NAMALWA (cell line): Measurements from ENCODE around the gene JADE2.
"Not testable (repeated sequence)": the region's sequence is repeated elsewhere in the genome, so short reads cannot be mapped to it uniquely, and the experiment has no call there.

Source experiments
- DNase-seq: peaks from one replicate; pipeline ENCODE4 v3.0.0-alpha.2; 2015; ENCODE audit warnings: low spot score

JADE2 gene

DNA sequence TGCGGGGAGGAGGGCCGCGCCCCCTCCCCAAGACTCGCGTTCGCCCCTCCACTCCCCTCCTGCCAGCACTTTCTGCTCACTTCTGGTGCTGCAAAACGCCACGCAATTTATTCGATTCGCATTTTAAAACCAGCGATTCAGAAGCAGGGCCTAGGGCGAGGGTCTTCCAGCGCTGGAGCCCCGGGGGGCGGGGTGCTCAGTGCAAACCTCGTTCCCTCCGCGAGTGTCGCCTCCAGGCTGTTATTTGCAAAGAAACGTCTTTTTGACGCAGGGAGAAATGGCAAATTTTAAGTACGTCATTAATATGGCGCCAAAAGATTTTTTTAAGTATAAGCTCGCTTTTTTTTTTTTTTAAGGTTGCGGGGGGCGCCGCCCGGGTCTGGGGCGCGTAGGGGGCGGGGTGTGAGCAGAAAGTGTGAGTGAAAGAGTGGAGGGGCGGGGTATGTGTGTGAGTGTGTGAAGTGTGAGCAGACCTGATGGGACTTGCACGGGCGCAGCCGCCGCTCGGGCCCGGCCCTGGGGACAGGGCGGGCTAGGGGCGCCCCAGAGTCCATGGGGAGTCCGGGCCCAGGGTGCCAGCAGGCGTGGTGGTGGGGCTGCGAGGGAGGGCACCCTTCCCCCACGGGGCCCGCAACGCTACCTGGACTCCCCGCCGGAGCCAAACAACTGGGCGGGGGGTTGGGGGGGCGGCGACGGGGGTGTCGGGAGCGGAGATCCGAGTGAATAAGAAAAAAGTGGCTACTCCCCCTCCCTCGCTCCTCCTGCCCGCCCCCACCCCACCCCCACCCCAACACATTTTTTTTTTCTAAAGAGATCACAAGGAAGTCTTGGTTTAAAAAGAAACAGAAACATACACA lies at the start of gene JADE2:
JADE2 (plus strand) TSS at position 845 of the 857 bp plus-strand sequence. CDS start 10,188 bp downstream, outside the sequence.
- peak; percentile 93 for DNase-seq

DNA sequence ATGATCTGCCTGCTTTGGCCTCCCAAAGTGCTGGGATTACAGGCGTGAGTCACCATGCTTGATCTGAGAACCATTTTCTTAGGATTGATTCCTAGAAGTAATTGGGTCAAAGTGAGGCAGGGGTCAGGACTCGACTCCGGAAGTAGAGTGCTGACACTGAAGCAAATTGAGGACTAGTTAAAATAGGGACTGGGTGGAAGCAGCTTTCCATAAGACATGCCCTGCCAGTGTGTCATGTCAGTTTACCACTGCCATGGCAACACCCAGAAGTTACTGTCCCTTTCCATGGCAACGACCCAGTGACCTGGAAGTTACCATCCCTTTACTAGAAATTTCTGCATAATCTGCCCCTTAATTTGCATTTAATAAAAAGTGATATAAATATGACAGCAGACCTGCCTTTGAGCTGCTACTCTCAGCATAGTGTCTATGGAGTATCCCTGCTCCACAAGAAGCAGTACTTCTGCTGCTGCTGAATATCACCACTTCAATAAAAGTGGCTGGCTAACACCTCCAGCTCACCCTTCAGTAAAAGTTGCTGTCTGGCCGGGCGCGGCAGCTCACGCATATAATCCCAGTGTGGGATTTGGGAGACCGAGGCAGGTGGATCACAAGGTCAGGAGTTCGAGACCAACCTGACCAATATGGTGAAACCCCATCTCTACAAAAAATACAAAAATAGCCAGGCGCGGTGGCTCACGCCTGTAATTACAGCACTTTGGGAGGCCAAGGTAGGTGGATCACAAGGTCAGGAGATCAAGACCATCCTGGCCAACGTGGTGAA lies 47.8 kb upstream of the JADE2 start:
- DNase-seq: no peak

GRCh38 chr5:134479839-134480238 lies 45.6 kb upstream of the JADE2 start:
- no peak for DNase-seq

DNA sequence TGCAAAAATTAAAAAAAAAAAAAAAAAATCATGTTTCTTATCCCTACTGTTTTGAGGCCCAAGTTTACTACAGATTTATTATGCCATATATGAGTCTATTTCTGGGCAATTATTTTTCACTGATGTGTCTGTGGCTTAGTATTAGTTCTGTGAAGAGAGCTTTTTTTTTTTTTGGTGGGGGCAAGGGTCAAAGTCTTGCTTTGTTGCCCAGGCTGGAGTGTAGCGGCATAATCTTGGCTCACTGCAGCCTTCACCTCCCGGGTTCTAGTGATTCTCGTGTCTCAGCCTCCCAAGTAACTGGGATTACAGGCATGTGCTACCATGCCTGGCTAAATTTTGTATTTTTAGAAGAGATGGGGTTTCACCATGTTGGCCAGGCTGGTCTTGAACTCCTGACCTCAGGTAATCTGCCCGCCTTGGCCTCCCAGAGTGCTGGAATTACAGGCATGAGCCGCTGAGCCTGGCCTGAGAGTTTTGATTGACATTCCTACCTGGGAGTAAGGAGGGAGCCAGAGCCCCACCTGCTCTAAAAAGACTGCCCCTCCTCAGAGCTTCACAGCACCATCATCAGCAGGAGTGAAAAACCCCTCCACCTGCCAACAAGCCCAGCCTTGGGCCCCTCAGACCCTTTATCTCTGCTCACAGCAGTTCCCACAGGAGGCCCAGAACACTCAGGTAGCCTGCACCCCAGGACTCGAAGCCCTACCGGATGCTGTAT lies 36.1 kb upstream of the JADE2 start:
- DNase-seq: no peak

DNA sequence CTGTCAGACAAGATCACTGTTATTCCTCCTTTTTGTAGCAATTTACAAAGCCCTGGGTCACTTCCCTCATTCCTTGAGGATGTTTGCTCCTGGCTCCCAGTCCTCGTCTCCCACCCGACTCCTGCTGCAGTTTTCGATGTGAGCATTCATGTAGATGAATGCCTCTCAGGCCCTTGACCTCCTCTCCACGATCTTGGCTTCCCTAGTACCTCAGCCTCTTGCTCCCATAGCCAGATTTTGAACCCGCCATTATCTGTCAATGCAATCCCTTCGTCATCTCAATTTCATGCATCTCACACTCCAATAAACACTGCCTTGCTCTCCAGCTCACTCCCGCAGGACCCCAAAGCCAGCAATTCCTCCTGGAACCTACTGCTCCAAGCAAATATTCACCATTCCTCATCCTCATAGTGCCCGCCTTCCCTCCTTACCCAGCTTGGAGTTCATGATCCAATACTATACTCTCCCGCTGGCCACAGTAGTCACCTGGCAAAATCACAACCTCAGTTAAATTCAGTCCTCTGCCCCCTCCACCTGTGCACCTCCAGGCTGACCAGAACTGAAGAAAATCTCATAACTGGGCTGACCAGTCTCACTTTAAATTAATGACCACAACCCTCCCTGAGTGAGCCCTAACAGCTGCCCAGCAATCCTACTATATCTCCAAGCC lies 35.1 kb upstream of the JADE2 start:
- no peak for DNase-seq

GRCh38 chr5:134490925-134491271 lies 34.6 kb upstream of the JADE2 start:
- no peak for DNase-seq

- no peak for DNase-seq
Measured at GRCh38 chr5:134491841-134492442, 33.5 kb upstream of the JADE2 start.

GRCh38 chr5:134492568-134492967 lies 32.9 kb upstream of the JADE2 start:
- DNase-seq: no peak

GRCh38 chr5:134493461-134494055 lies 31.9 kb upstream of the JADE2 start:
- no peak for DNase-seq

DNA sequence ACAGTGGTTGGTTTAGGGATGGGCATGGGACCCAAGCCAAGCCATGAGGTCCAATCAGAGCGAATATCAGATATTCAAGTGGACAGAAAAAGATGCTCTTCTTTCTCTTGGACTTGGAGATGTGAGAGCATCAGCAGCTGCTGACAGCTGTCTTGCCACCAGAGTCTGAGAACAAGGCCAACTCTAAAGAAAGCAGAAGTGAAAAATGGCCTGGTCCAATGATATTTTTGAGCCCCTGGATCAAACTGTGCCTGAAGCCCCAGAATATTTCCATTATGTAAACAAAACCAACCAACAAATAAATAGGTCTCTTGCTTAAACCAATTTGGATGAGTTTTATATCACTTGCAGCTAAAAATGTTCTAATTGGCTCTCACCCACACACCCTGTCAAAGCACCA lies 30.7 kb upstream of the JADE2 start:
- DNase-seq: peak; percentile 53

DNA sequence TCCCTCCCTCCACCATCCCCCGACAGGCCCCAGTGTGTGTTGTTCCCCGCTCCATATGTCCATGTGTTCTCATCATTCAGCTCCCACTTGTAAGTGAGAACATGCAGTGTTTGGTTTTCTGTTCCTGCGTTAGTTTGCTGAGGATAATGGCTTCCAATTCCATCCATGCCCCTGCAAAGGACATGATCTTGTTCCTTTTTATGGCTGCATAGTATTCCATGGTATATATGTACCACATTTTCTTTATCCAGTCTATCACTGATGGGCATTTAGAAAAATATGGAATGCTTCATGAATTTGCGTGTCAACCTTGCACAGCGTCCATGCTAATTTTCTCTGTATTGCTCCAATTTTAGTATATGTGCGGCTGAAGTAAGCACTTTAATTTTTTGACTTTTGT lies 25.6 kb upstream of the JADE2 start:
- DNase-seq: not testable (repeated sequence)

DNA sequence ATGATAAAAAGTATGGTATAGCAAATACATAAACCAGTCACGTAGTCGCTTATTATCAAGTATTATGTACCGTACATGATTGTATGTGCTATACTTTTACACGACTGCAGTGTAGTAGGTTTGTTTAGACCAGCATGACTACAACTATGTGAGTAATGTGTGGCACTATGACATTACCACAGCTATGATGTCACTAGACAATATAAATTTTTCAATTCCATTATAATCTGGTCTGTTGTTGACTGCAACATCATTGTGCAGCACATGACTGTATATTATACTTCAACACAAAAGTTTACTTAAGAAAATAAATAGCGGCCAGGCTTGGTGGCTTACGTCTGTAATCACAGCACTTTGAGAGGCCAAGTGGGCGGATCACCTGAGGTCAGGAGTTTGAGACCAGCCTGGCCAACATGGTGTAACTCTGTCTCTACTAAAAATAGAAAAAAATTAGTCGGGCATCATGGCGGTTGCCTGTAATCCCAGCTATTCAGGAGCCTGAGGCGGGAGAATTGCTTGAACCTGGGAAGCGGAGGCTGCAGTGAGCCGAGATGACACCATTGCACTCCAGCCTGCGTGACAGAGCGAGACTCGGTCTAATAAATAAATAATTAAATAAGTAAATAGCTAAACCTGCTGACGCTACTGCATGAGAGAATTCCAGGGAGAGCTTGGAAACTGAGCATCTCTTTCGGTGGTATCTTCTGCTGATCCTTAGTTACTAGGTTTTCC lies 24.6 kb upstream of the JADE2 start:
- no peak for DNase-seq

DNA sequence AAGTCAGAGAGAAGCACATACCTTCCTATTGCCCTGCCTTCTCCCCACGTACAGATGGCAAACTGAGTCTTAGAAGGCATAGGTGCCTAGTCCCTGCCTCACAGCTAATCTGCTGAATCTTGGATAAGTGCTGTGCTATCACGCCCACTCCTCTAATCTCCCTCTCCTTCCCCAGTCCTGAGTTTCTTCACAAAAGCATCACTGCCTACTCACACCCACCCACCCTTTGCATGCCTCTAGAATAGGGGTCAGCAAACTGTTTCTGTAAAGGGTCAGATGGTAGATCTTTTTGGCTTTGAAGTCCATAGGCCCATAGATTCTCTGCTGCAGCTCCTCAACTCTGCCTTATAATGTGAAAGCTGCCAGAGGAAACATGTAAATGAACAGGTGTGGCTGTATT lies 23.2 kb upstream of the JADE2 start:
- DNase-seq: no peak

GRCh38 chr5:134503088-134503936 lies 22.2 kb upstream of the JADE2 start:
- DNase-seq: no peak

- no peak for DNase-seq
Measured at GRCh38 chr5:134503937-134504437, 21.5 kb upstream of the JADE2 start.

- no peak for DNase-seq
Measured at GRCh38 chr5:134504629-134505300, 20.7 kb upstream of the JADE2 start.

DNA sequence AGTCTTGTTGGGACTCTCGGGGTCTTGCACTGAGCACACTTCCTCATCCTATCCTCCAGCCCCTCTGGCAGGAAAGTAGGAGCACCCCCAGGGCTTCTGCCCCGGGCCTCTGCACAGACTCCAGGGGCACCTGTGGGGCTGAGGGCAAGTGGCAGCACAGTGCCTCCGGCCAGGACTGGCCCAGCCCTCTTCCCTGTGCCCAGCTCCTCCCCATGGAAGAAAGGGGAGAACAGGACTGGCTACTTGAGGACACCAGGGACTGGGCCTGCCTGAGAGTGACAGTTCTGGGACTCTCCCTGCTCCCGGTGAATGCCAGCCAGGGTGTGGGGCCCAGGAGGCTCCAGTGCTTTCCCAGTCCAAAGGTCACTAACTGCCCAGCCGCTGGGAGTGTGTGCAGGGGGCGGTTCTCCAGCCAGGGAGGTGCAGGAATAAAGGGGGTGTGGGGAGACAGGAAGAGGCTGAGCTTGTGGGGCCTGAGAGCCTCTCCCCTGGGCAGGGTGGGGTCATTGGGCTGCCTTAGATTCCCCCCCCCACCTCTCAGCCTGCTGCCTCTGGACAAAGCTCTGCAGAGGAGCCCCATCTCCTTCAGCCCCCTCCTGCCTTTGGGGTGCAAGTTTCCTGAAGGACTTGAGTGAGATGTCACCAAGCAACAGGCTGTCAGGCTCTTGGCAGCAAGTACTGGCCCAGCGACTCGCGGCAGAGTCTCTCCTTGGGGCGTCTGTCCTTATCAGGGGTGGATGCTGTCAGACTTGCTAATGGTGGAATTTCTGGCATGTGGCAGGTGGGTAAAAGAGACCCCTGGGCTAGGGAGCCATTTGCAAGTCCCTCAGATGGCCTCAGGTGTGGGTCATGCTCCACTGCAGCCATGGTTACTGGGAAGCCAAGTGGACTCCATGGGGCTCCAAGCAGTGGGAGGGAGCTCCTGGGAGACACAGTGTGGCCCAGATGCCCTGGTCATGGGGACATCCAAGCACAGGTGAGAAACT lies 19.1 kb upstream of the JADE2 start:
- no peak for DNase-seq

GRCh38 chr5:134507452-134507851 lies 18.0 kb upstream of the JADE2 start:
- no peak for DNase-seq
